GM12878 (cell line): Measurements from ENCODE around the gene GCA. TPM values are rescaled to one million over a fixed set of nuclear protein-coding genes. Genes with fewer than 3 reads are reported as not detected.

ENCODE experiments used
- BACH1 ChIP-seq: fragments of 450-650 bp; IDR thresholded peaks from 2 replicates; pipeline ENCODE4 v1.6.1; 2017; ENCODE audit warnings: mild to moderate bottlenecking, borderline replicate concordance
- BRCA1 ChIP-seq: IDR thresholded peaks from 2 replicates; pipeline ENCODE4 v1.6.1; 2011; ENCODE audit warnings: low read depth, low read length, improper control_type of control experiment
- CBFB ChIP-seq: IDR thresholded peaks from 2 replicates; pipeline ENCODE4 v1.6.1; 2016; ENCODE audit warnings: antibody characterized with exemption, low read depth
- CHD1 ChIP-seq: IDR thresholded peaks from 2 replicates; pipeline ENCODE4 v1.6.1; 2012; ENCODE audit warnings: low read depth, low read length, improper control_type of control experiment
- CHD4 ChIP-seq: fragments of 200-600 bp; sonication (generic); IDR thresholded peaks from 2 replicates; pipeline ENCODE4 v1.6.1; 2016; ENCODE audit warnings: mild to moderate bottlenecking
- FOXM1 ChIP-seq: IDR thresholded peaks from 2 replicates; pipeline ENCODE4 v1.6.1; 2012; ENCODE audit warnings: low read depth, mild to moderate bottlenecking, inconsistent platforms, low read length, moderate library complexity
- HDAC6 ChIP-seq: fragments of 200-600 bp; sonication (generic); IDR thresholded peaks from one replicate; pipeline ENCODE4 v1.8.0; 2017; ENCODE audit warnings: antibody characterized with exemption; ENCODE audit not compliant: unreplicated experiment
- JUNB ChIP-seq: IDR thresholded peaks from 2 replicates; pipeline ENCODE4 v1.6.1; 2016; ENCODE audit warnings: antibody characterized with exemption, mild to moderate bottlenecking
- NR2C2 ChIP-seq: IDR thresholded peaks from 2 replicates; pipeline ENCODE4 v1.6.1; 2011; ENCODE audit warnings: borderline replicate concordance, low read depth; ENCODE audit not compliant: control insufficient read depth, insufficient read length
- POLR2AphosphoS5 ChIP-seq: IDR thresholded peaks from 2 replicates; pipeline ENCODE4 v1.6.1; 2011; ENCODE audit warnings: mild to moderate bottlenecking, low read length, inconsistent platforms
- RAD21 ChIP-seq: IDR thresholded peaks from 2 replicates; pipeline ENCODE4 v1.6.1; 2011; ENCODE audit warnings: mild to moderate bottlenecking, low read depth, low read length, moderate library complexity; ENCODE audit not compliant: insufficient read depth
- SMAD5 ChIP-seq: IDR thresholded peaks from 2 replicates; pipeline ENCODE4 v1.6.1; 2016; ENCODE audit warnings: antibody characterized with exemption, low read depth
- SRF ChIP-seq, 2 experiments: IDR thresholded peaks; 2 replicates each; pipeline ENCODE4 v1.6.1; 2011; ENCODE audit warnings: low read depth in 2 of 2, low read length in 2 of 2, mild to moderate bottlenecking in 1 of 2, moderate library complexity in 1 of 2
- TARDBP ChIP-seq: IDR thresholded peaks from 2 replicates; pipeline ENCODE4 v1.6.1; 2016; ENCODE audit warnings: borderline replicate concordance
- TCF12 ChIP-seq: IDR thresholded peaks from 2 replicates; pipeline ENCODE4 v1.6.1; 2011; ENCODE audit warnings: low read depth, mild to moderate bottlenecking, low read length
- YY1 ChIP-seq: IDR thresholded peaks from 2 replicates; pipeline ENCODE4 v1.6.1; 2011; ENCODE audit warnings: low read depth, mild to moderate bottlenecking, low read length
- polyA plus RNA-seq, 11 experiments: library from polyadenylated mRNA; depleted of rRNA in 4 of 11; unstranded in 6 of 11; stranded (reverse) in 5 of 11; fragments of >200 nt; fragmentation: Nextera tagmentation in 4 of 11; fragmentation: Illumina TruSeq in 1 of 11; extraction: Ambion mirVana in 4 of 11; extraction: Trizol in 1 of 11; gene quantifications; 1 replicate in 1 of 11; 2 replicates in 10 of 11; pipeline versions ENCODE4 v1.2.1 to v1.2.3, GENCODE V29; 2011 to 2016; ENCODE audit warnings: inconsistent platforms in 2 of 11, missing spikeins in 2 of 11, low read depth in 1 of 11
- total RNA-seq, 4 experiments: library from RNA; depleted of rRNA in 3 of 4; stranded (reverse); fragments of >200 nt in 3 of 4; fragmentation: Illumina TruSeq in 1 of 4; extraction: Trizol in 1 of 4; gene quantifications; 2 replicates each; pipeline versions ENCODE4 v1.2.1 to v1.2.3, GENCODE V29; 2013 to 2021
- TF ChIP-seq, protein P1 (sequence below): IDR thresholded peaks from 2 replicates; pipeline ENCODE4 v1.6.1; 2011; ENCODE audit warnings: mild to moderate bottlenecking, low read depth, low read length, moderate library complexity; ENCODE audit not compliant: insufficient replicate concordance
- TF ChIP-seq, protein P2 (sequence below): IDR thresholded peaks from 2 replicates; pipeline ENCODE4 v1.6.1; 2011; ENCODE audit warnings: borderline replicate concordance, low read depth, mild to moderate bottlenecking, moderate library complexity, mixed read lengths, low read length; ENCODE audit not compliant: insufficient read depth; ENCODE audit errors: extremely low read length
- TF ChIP-seq, protein P3 (sequence below): IDR thresholded peaks from 2 replicates; pipeline ENCODE4 v1.6.1; 2011; ENCODE audit warnings: borderline replicate concordance, low read depth, mild to moderate bottlenecking, moderate library complexity, low read length; ENCODE audit not compliant: insufficient read depth, poor library complexity, severe bottlenecking
- TF ChIP-seq, protein P4 (sequence below): fragments of 450-650 bp; IDR thresholded peaks from 2 replicates; pipeline ENCODE4 v1.6.1; 2017; ENCODE audit warnings: antibody characterized with exemption, mild to moderate bottlenecking, moderate library complexity

The GCA gene
- total and polyA plus RNA-seq, 10 of the 15 experiments (the other 5 are each of a cell fraction or from before 2014, with no cell fraction given) = 20.6 to 81.9 (median 32.0) TPM

DNA sequence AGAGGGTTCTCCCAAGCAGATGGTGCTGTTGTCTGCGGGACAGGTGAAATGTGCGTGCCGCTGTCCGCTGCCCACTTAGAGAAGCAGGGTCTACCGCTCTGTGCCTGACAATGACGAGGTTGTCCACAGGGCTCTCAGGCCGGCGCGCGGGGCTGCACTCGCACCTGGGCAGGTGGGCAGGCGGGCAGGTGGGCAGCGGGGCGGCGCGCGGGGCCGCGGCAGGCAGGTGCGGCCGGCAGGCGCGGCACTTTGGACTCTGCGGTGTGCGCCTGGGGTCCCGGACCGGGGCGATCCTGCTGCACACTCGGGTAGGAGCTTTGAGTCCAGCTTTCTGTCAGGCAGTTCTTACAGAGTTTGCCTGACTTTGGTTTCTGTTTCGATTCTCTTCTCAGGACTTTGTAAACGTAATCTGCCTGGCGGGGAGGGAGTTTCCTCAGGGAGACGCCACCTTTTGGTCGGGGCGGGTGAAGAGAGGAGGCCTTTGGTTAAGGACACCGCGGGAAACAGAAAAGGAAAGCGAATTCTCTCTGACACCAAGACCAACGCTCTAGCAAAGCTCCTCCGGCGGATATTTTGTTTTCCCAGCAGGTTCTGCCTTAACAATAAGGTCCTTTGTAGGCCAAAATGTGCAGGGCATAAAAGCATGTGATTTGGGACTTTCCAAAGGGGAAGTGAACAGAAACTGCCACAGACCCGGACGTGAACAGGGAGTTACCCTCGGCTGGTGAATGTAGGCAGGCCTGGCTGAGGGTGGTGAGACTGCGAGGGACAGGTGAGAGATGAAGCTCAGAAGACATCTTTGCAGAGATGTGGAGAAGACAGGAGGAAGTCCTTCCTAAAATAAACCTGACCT, 25.4 kb upstream of the GCA start, which contains the start of gene IFIH1 (continued):
- TF ChIP-seq NR2C2 (no peak), HDAC6 (peak; percentile 33), TARDBP (no peak), YY1 (peak; percentile 76; the same call in 1 of the 2 replicates), CHD1 (peak; percentile 66; the same call in 1 of the 2 replicates), CBFB (peak; percentile 60; the same call in 1 of the 2 replicates), BACH1 (peak; percentile 27), SRF (IDR thresholded peaks at IDR 0.05; ENCODE audit: low read depth in 2 of 2, low read length in 2 of 2) (0 out of 4 replicates have a peak, but pooled peaks of 1 of the 2 experiments have one; percentile 1), BRCA1 (no peak), POLR2AphosphoS5 (peak; percentile 89), SMAD5 (peak; percentile 25; the same call in 1 of the 2 replicates), CHD4 (no peak), RAD21 (0 out of 2 replicates have a peak, but pooled peaks have one; percentile 7), TCF12 (peak; percentile 50; the same call in 1 of the 2 replicates), FOXM1 (peak; percentile 88), JUNB (no peak)
- TF ChIP-seq, protein P1, sequence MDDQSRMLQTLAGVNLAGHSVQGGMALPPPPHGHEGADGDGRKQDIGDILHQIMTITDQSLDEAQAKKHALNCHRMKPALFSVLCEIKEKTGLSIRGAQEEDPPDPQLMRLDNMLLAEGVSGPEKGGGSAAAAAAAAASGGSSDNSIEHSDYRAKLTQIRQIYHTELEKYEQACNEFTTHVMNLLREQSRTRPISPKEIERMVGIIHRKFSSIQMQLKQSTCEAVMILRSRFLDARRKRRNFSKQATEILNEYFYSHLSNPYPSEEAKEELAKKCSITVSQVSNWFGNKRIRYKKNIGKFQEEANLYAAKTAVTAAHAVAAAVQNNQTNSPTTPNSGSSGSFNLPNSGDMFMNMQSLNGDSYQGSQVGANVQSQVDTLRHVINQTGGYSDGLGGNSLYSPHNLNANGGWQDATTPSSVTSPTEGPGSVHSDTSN = peak; percentile 16
- TF ChIP-seq, protein P2, sequence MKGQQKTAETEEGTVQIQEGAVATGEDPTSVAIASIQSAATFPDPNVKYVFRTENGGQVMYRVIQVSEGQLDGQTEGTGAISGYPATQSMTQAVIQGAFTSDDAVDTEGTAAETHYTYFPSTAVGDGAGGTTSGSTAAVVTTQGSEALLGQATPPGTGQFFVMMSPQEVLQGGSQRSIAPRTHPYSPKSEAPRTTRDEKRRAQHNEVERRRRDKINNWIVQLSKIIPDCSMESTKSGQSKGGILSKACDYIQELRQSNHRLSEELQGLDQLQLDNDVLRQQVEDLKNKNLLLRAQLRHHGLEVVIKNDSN = no peak
- TF ChIP-seq, protein P3, sequence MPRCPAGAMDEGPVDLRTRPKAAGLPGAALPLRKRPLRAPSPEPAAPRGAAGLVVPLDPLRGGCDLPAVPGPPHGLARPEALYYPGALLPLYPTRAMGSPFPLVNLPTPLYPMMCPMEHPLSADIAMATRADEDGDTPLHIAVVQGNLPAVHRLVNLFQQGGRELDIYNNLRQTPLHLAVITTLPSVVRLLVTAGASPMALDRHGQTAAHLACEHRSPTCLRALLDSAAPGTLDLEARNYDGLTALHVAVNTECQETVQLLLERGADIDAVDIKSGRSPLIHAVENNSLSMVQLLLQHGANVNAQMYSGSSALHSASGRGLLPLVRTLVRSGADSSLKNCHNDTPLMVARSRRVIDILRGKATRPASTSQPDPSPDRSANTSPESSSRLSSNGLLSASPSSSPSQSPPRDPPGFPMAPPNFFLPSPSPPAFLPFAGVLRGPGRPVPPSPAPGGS = peak; percentile 43
- TF ChIP-seq, protein P4, sequence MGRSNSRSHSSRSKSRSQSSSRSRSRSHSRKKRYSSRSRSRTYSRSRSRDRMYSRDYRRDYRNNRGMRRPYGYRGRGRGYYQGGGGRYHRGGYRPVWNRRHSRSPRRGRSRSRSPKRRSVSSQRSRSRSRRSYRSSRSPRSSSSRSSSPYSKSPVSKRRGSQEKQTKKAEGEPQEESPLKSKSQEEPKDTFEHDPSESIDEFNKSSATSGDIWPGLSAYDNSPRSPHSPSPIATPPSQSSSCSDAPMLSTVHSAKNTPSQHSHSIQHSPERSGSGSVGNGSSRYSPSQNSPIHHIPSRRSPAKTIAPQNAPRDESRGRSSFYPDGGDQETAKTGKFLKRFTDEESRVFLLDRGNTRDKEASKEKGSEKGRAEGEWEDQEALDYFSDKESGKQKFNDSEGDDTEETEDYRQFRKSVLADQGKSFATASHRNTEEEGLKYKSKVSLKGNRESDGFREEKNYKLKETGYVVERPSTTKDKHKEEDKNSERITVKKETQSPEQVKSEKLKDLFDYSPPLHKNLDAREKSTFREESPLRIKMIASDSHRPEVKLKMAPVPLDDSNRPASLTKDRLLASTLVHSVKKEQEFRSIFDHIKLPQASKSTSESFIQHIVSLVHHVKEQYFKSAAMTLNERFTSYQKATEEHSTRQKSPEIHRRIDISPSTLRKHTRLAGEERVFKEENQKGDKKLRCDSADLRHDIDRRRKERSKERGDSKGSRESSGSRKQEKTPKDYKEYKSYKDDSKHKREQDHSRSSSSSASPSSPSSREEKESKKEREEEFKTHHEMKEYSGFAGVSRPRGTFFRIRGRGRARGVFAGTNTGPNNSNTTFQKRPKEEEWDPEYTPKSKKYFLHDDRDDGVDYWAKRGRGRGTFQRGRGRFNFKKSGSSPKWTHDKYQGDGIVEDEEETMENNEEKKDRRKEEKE = 0 out of 2 replicates have a peak, but pooled peaks have one; percentile 72
